Measurements from ENCODE around the gene TNK2.

DNA sequence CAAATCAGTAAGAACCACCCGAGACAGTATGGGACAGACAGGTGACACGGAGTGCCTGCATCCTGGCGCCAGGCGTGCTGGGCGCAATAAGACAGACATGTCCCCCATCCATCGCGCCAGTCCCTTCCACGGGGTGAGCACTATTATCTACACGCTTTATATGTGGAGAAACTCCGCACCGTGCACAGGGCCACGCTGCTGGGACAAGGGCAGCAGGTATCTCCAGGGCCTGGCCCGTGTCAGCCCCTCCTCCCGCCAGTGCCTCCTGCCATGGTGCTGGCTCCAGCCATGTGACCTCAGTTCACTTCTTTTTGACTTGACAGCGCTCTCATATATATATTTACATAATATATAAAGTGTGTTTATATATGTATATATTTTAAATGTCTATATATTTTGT, 42.6 kb downstream of the TNK2 start:
- TF ChIP-seq, protein P1, sequence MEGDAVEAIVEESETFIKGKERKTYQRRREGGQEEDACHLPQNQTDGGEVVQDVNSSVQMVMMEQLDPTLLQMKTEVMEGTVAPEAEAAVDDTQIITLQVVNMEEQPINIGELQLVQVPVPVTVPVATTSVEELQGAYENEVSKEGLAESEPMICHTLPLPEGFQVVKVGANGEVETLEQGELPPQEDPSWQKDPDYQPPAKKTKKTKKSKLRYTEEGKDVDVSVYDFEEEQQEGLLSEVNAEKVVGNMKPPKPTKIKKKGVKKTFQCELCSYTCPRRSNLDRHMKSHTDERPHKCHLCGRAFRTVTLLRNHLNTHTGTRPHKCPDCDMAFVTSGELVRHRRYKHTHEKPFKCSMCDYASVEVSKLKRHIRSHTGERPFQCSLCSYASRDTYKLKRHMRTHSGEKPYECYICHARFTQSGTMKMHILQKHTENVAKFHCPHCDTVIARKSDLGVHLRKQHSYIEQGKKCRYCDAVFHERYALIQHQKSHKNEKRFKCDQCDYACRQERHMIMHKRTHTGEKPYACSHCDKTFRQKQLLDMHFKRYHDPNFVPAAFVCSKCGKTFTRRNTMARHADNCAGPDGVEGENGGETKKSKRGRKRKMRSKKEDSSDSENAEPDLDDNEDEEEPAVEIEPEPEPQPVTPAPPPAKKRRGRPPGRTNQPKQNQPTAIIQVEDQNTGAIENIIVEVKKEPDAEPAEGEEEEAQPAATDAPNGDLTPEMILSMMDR (IDR thresholded peaks at IDR 0.05), result no peak
- no peak for TF ChIP-seq EZH2 (IDR thresholded peaks at IDR 0.05; ENCODE audit: borderline replicate concordance, insufficient read depth, low read depth, low read length, poor library complexity, severe bottlenecking)
